Endothelial cell (in vitro differentiated cells): ENCODE results near the gene SRPX. TPM values are rescaled to one million over a fixed set of nuclear protein-coding genes. Genes with fewer than 3 reads are reported as not detected.

Experiments used
- DNase-seq: peaks from one replicate; pipeline ENCODE4 v3.0.0; 2021; ENCODE audit warnings: low spot score
- H3K27ac Mint-ChIP-seq: one replicate; pipeline ENCODE4 v1.8.0; 2021; ENCODE audit warnings: mixed read lengths, inconsistent platforms; ENCODE audit not compliant: unreplicated experiment
- H3K27me3 Mint-ChIP-seq: one replicate; pipeline ENCODE4 v1.8.0; 2021; ENCODE audit warnings: mild to moderate bottlenecking, moderate library complexity, mixed read lengths, inconsistent platforms; ENCODE audit not compliant: unreplicated experiment
- H3K36me3 Mint-ChIP-seq: one replicate; pipeline ENCODE4 v1.8.0; 2021; ENCODE audit warnings: mild to moderate bottlenecking, low read depth, mixed read lengths, inconsistent platforms; ENCODE audit not compliant: unreplicated experiment
- H3K4me1 Mint-ChIP-seq: one replicate; pipeline ENCODE4 v1.8.0; 2021; ENCODE audit warnings: mild to moderate bottlenecking, mixed read lengths, inconsistent platforms; ENCODE audit not compliant: unreplicated experiment
- H3K4me3 Mint-ChIP-seq: one replicate; pipeline ENCODE4 v1.8.0; 2021; ENCODE audit warnings: mild to moderate bottlenecking, mixed read lengths, inconsistent platforms; ENCODE audit not compliant: unreplicated experiment
- H3K9me3 Mint-ChIP-seq: one replicate; pipeline ENCODE4 v1.8.0; 2021; ENCODE audit warnings: mixed read lengths, inconsistent platforms; ENCODE audit not compliant: unreplicated experiment
- CTCF ChIP-seq: fragments of 200-600 bp; sonication (generic); IDR thresholded peaks from one replicate; pipeline ENCODE4 v1.5.0; 2021; ENCODE audit warnings: antibody characterized with exemption; ENCODE audit not compliant: unreplicated experiment
- total RNA-seq: library from RNA; stranded (reverse); fragmentation: NEBNext Ultra II Directional; extraction: Animal tissue kit (Norgen Biotek cat#: 25700); gene quantifications from one replicate; pipeline ENCODE4 v1.2.1, GENCODE V29; 2021; ENCODE audit not compliant: unreplicated experiment

SRPX gene
- total RNA-seq, 1 donor from 2014 or later = 23.8 TPM

- no peak for DNase-seq
- no peaks in the 10 kb centered on the region for H3K4me1 Mint-ChIP-seq
These were observed 48.1 kb downstream of the SRPX start for GRCh38 chrX:38172596-38172995.

DNA sequence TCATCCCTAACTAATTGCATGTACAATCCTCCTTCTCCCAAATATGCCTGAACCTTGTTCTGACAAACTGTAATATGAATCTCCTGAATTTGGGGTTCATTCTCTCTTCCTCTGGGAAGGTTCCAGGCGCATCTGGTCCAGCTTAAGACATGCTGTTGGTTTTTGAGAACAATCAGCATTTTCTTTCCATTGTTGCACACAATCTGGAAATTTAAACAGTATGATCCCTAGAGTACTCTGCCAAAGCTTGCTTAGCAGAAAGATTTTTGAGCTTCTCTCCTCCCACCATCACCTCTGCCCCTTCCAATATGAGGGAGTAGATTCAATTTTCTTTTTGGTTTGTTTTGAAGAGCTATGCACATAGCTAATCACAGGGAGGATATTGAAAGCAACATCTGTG lies 50.1 kb downstream of the SRPX start:
- TF ChIP-seq CTCF = no peak
- Mint-ChIP-seq H3K9me3 (no peaks in the 10 kb centered on the region), H3K36me3 (no peaks in the 10 kb centered on the region), H3K27me3 (no peaks in the 10 kb centered on the region), H3K4me1 (no peaks in the 10 kb centered on the region), H3K27ac (no peak overlapping the region), H3K4me3 (no peak overlapping the region)
- no peak for DNase-seq

More at GRCh38 chrX:38172596-38172995, 48.1 kb downstream of the SRPX start:
- no peak overlapping the region for H3K4me3 Mint-ChIP-seq
- no peak overlapping the region for H3K27ac Mint-ChIP-seq
- no peaks in the 10 kb centered on the region for H3K36me3 Mint-ChIP-seq
- H3K27me3 Mint-ChIP-seq = no peaks in the 10 kb centered on the region
- H3K9me3 Mint-ChIP-seq = no peaks in the 10 kb centered on the region
- TF ChIP-seq CTCF = no peak

DNA sequence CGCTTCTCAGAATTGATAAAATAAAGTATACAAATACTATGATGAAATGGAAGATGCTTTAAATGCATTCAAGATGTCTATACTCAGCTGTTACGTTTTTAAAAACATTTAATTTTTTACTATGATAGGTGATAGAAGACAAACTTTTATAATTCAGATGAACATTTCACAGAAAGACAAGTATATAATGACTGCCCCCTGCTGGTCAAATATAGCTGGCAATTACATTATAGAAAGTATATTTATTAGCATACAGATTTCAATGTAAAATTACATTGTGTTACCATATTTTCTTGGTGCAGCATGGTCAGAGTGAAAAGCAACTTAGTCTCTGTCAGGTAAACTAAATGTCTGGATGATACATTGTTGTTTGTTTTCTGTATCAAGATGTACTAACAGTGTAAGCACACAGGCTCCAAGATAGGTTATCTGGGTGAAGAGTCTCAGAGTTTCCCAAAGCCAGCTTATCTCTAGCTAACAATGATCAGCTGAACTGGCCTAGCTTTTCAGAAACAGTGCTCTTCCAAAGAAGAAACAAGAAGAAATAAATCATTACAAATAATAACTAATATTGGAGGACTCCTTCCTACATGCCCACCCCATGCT lies 54.1 kb downstream of the SRPX start:
- H3K4me1 Mint-ChIP-seq = peaks cover 6% of the 10 kb centered on the region
- no peaks in the 10 kb centered on the region for H3K9me3 Mint-ChIP-seq

DNA sequence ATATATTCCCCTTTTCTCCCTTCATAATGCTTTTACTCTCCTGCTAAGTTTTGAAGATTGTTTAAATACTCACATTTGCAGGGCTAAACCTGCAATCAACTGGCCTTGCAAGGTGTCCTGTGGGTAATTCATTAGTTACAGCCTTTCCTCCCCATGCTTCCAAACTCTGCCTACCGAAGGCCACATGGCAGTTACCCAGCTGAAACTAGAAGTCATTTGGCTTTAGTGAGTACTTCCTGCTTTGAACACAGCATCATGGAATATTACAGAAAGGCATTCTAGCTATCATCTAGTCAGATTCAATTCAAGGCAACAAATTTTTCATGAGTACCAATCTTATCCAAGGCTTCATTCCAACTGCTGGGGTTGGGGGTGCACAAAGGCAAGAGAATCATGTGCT lies 55.6 kb downstream of the SRPX start:
- Mint-ChIP-seq H3K9me3 (no peaks in the 10 kb centered on the region), H3K36me3 (no peaks in the 10 kb centered on the region), H3K27me3 (no peaks in the 10 kb centered on the region), H3K4me1 (peaks cover 6% of the 10 kb centered on the region), H3K27ac (no peak overlapping the region), H3K4me3 (no peak overlapping the region)
- no peak for TF ChIP-seq CTCF
- no peak for DNase-seq

More for the DNA sequence above, 54.1 kb downstream of the SRPX start:
- Mint-ChIP-seq H3K27ac (no peak overlapping the region), H3K4me3 (no peak overlapping the region), H3K36me3 (no peaks in the 10 kb centered on the region), H3K27me3 (no peaks in the 10 kb centered on the region)
- peak; percentile 72 for TF ChIP-seq CTCF
- no peak for DNase-seq

DNA sequence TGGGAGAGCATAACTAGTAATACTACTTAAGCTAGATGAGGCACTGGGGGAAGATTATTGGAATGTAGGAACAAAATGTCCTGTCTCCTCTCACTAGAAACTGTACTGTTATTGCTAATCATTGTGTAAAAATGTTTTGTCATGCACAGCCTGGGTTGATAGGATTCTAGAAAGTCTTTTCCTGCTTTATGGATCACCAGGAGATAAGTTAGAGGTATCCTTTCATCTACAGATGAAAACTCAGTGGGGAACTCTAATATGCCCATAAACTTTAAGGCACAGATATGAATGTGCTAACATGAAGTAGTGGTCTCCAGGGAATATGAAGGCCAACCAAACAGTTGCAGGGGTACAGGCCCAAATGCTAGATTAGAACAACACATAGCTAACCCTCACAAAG lies 57.5 kb downstream of the SRPX start:
- no peaks in the 10 kb centered on the region for H3K27me3 Mint-ChIP-seq
- no peaks in the 10 kb centered on the region for H3K9me3 Mint-ChIP-seq
- no peak for TF ChIP-seq CTCF
- no peak for DNase-seq
- H3K4me3 Mint-ChIP-seq = no peak overlapping the region
- H3K27ac Mint-ChIP-seq = no peak overlapping the region
- H3K36me3 Mint-ChIP-seq = no peaks in the 10 kb centered on the region
- H3K4me1 Mint-ChIP-seq = peaks cover 6% of the 10 kb centered on the region
